MCF 10A (cell line): ENCODE data around the gene PODXL2. TPM values are rescaled to one million over a fixed set of nuclear protein-coding genes. Genes with fewer than 3 reads are reported as not detected.

Experiments used
- BruUV-seq: library from RNA; stranded (reverse); fragments of 400-500 nt; replicated peaks from 2 replicates; lab custom pipeline; 2021; lab: Mats Ljungman, UMichigan
- CTCF ChIA-PET: fragments of 300-600 bp; sonication (Branson Sonifier 250); formaldehyde crosslinking; extraction: SDS; loops from one replicate; lab custom pipeline; 2021; ENCODE audit warnings: antibody characterized with exemption, inconsistent platforms; lab: Yijun Ruan, JAX
- POLR2A ChIA-PET: fragments of 300-600, 350-650 bp; sonication (Branson Sonifier 250); formaldehyde crosslinking; extraction: SDS; loops from one replicate; lab custom pipeline; 2020; ENCODE audit warnings: antibody characterized with exemption, inconsistent platforms; lab: Yijun Ruan, JAX
- DNase-seq: peaks from one replicate; pipeline ENCODE4 v3.0.0-alpha.2; 2018; ENCODE audit not compliant: unreplicated experiment
- H3K27ac Mint-ChIP-seq: one replicate; pipeline ENCODE4 v1.8.0; 2022; ENCODE audit warnings: mild to moderate bottlenecking, low read depth, mixed read lengths; ENCODE audit not compliant: unreplicated experiment
- H3K27me3 Mint-ChIP-seq: one replicate; pipeline ENCODE4 v1.8.0; 2022; ENCODE audit warnings: mixed read lengths; ENCODE audit not compliant: insufficient read depth, unreplicated experiment
- H3K36me3 Mint-ChIP-seq: one replicate; pipeline ENCODE4 v1.8.0; 2022; ENCODE audit warnings: mild to moderate bottlenecking, moderate library complexity, mixed read lengths; ENCODE audit not compliant: insufficient read depth, unreplicated experiment
- H3K4me1 Mint-ChIP-seq: one replicate; pipeline ENCODE4 v1.8.0; 2022; ENCODE audit warnings: mixed read lengths; ENCODE audit not compliant: insufficient read depth, unreplicated experiment
- H3K4me3 Mint-ChIP-seq: one replicate; pipeline ENCODE4 v1.8.0; 2022; ENCODE audit warnings: mild to moderate bottlenecking, moderate library complexity, mixed read lengths; ENCODE audit not compliant: unreplicated experiment
- H3K9me3 Mint-ChIP-seq: one replicate; pipeline ENCODE4 v1.8.0; 2022; ENCODE audit warnings: mixed read lengths; ENCODE audit not compliant: unreplicated experiment
- intact Hi-C: fragments of 100-400 bp; cut with micrococcal nuclease; formaldehyde crosslinking; loops from 2 replicates; pipeline ENCODE4 v1.14.1; 2022
- total RNA-seq: library from RNA; stranded (reverse); gene quantifications from 2 replicates; pipeline ENCODE4 v1.2.3, GENCODE V29; 2022
- TF ChIP-seq, protein P1 (sequence below): fragments of 200-600 bp; IDR thresholded peaks from one replicate; pipeline ENCODE4 v1.8.0; 2022; ENCODE audit warnings: antibody characterized with exemption, mild to moderate bottlenecking; ENCODE audit not compliant: unreplicated experiment

PODXL2 gene
- total RNA-seq, 1 experiment from 2014 or later: 10.1 TPM

DNA sequence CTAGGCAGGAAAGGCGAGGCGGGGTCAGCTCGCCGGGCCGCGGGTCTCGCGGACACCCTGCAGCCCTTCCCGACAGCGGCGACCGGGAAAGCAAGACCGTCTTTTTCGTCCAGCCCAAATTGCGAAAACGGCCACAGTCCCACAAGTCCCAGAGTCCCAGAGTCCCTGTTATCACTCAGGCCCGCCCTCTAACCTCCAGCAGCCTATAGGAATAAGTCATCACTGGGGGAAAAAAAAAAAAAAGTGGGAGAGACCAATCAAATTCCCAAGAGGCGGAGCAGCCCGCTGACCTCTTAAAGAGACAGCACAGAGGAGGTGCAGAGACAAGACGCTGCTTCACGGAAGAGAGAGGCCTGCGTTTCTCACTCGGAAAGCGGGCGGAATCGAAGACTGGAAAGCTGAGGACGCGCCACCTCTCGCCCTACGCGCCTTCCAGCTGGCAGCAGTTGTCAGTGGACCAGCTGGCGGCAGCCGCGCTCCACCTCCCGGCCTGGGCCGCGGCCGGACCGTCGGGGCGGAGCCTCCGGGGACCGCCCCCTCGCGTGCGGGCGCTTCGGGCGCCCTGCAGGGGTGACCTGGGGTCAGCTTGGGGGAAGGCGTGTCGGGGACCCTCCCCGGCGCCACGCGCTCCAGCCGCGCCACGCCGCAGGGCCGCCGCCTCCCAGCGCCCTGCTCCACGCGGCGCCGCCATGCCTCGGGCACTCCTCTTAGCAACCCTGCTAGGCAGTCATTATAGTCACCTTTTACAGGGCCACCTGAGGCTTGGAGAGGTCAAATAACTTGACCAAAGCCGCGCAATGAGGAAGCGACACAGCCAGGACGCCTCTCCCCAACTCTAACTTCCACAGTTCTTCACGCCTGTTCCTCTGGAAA lies 38.2 kb upstream of the PODXL2 start, which contains the start of gene TPRA1:
TPRA1 (minus strand) TSS at position 141 of the 873 bp plus-strand sequence. CDS start 10,587 bp downstream, outside the sequence.
- TF ChIP-seq, protein P1, sequence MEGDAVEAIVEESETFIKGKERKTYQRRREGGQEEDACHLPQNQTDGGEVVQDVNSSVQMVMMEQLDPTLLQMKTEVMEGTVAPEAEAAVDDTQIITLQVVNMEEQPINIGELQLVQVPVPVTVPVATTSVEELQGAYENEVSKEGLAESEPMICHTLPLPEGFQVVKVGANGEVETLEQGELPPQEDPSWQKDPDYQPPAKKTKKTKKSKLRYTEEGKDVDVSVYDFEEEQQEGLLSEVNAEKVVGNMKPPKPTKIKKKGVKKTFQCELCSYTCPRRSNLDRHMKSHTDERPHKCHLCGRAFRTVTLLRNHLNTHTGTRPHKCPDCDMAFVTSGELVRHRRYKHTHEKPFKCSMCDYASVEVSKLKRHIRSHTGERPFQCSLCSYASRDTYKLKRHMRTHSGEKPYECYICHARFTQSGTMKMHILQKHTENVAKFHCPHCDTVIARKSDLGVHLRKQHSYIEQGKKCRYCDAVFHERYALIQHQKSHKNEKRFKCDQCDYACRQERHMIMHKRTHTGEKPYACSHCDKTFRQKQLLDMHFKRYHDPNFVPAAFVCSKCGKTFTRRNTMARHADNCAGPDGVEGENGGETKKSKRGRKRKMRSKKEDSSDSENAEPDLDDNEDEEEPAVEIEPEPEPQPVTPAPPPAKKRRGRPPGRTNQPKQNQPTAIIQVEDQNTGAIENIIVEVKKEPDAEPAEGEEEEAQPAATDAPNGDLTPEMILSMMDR: peak; percentile 20
- Mint-ChIP-seq H3K9me3 (no peaks in the 10 kb centered on the region), H3K27me3 (no peaks in the 10 kb centered on the region), H3K4me1 (peaks cover 18% of the 10 kb centered on the region), H3K36me3 (peaks cover 21% of the 10 kb centered on the region), H3K27ac (peak within 1 kb of the TSS; percentile 98), H3K4me3 (peak within 1 kb of the TSS; percentile 77)
- CTCF ChIA-PET: interaction anchor here (0.6 to 1.1 kb wide), 8 partner anchors 8 to 1337 kb away, joined by 3 to 9 read pairs (median 4); no protein-coding TSS in a partner anchor
- POLR2A ChIA-PET: interaction anchor here (0.6 to 3.2 kb wide), 17 partner anchors 8 to 1288 kb away, joined by 3 to 18 read pairs (median 4); partner anchors contain the start of genes ACAD9, MCM2 and SEC61A1
- BruUV-seq: TSS peak; percentile 65
- intact Hi-C loops: loop anchor here (5.0 kb wide), 3 partner anchors 101 to 371 kb away; no protein-coding TSS in a partner anchor
- DNase-seq: peak; percentile 99

DNA sequence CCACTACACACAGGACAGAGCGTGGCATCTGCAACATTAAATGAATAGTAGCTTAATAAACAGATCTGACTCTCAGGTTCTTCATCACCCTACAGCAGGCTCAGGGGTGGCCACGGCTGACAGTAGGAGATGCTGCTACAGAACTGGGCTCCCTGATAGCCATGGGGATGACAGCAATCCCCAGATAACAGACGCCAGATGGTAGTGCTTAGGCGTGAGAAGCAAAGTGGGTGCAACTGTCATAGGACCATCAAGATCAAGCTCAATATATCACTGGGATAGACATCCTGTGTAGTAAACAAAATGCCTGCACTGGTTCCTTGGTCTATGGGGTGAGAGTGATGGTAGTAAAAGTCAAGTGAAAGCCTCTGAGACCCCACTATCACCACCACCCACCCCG lies 35.8 kb upstream of the PODXL2 start:
- intact Hi-C loops: loop anchor here (5.0 kb wide), 3 partner anchors 99 to 369 kb away; no protein-coding TSS in a partner anchor
- Mint-ChIP-seq H3K36me3 (no peaks in the 10 kb centered on the region), H3K4me3 (no peak overlapping the region), H3K27me3 (no peaks in the 10 kb centered on the region), H3K4me1 (peaks cover 18% of the 10 kb centered on the region), H3K27ac (peak overlapping the region; percentile 98), H3K9me3 (no peaks in the 10 kb centered on the region)
- TF ChIP-seq, protein P1: no peak
- no peak for DNase-seq
- ChIA-PET POLR2A (no interaction called here), CTCF (interaction anchor here (0.5 to 1.0 kb wide), 3 partner anchors 18 to 1230 kb away, joined by 3 to 4 read pairs (median 3); no protein-coding TSS in a partner anchor)
- no TSS peak for BruUV-seq

DNA sequence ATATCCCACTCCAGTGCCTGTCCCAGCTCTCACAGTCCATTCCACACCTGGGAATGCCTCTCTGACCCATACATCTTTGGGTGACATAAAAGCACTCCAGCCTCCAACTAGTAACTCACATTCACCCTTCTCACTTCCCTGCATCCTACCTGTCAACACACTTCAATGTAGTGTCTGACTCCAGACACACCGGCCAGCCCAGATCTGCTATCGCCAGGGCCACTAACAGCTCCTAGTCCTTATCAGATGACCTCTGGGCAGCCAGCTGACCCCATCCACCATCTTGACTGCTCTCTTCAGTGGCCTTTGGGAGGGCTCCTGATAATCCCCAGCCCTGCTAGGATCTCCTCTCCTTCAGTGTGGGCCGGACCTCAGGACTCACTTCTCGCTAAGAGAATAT lies 33.7 kb upstream of the PODXL2 start:
- CTCF ChIA-PET: interaction anchor here (0.5 to 1.6 kb wide), 3 partner anchors 20 to 557 kb away, joined by 3 to 6 read pairs (median 4); no protein-coding TSS in a partner anchor
- Mint-ChIP-seq H3K4me1 (peaks cover 20% of the 10 kb centered on the region), H3K4me3 (no peak overlapping the region), H3K9me3 (no peaks in the 10 kb centered on the region), H3K27me3 (no peaks in the 10 kb centered on the region), H3K36me3 (no peaks in the 10 kb centered on the region), H3K27ac (no peak overlapping the region)
- BruUV-seq: no TSS peak
- TF ChIP-seq, protein P1: no peak
- intact Hi-C loops: no loop called here
- POLR2A ChIA-PET: interaction anchor here (0.6 kb wide), 1 partner anchor 18 kb away, joined by 4 read pairs; no protein-coding TSS in a partner anchor
- DNase-seq: no peak
